ENCODE measurements around the gene PTPRT.

DNA sequence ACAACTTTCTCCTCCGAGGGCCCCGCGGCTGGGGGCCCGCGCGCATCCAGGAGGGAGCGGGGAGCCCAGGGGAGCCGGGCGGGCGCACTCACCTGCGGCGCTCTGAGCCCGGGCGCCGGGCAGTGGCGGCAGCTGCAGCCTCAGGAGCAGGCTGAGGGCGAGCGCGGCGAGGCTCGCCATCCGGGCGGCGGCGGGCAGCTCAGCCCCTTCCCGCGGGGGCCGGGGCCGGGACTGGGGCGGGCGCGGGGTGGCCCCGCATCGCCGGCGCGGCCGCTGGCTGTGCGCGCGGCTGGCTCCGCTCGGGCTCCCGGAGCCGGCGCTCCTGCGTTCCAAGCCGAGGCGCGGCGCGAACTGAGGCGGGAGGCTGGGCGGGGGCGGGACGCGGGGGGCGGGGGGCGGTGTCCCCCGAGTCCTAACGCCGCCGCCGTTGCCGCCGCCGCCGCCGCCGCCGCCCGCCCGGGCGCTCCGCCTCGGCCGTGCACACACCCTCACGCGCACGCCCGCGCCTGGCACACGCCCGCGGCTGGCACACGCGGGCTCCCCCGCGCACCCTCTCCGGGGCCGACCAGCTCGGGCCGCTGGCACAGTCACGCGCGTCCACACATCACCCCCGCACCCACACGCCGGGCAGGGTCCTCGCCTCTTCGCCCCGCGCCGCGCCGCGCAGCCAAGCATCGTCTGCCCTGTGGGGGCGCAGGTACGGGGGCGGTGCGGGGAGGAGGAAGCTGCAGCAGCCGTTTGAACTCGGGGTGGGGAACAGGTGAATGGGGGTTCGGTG lies at the start of gene PTPRT:
- TF ChIP-seq CTCF (IDR thresholded peaks at IDR 0.05) (no peak), POLR2A (IDR thresholded peaks at IDR 0.05) (no peak), POLR2AphosphoS5 (IDR thresholded peaks at IDR 0.05; ENCODE audit: insufficient read depth in 1 of 2, low read depth in 1 of 2) (no peak)
